Measurements from ENCODE around the gene CORO2A. TPM values are rescaled to one million over a fixed set of nuclear protein-coding genes. Genes with fewer than 3 reads are reported as not detected.
"Not testable (repeated sequence)": the region's sequence is repeated elsewhere in the genome, so short reads cannot be mapped to it uniquely, and the experiment has no call there.

The CORO2A gene
- total RNA-seq, 4 donors from 2014 or later: 0.77 to 4.8 (median 0.86) TPM

- Histone ChIP-seq H3K36me3 (peaks cover 0 to 31% of the 10 kb centered on the region in 2 donors), H3K27me3 (peaks cover 16% of the 10 kb centered on the region), H3K27ac (no peak overlapping the region), H3K4me1 (peaks cover 0 to 6% (median 0%) of the 10 kb centered on the region in 3 donors), H3K4me3 (no peak overlapping the region), H3K9me3 (no peaks in the 10 kb centered on the region)
- no peak for ATAC-seq
- 81 to 83% methylated on average over 10 to 11 of the region's 11 CpGs for WGBS, 2 donors (ENCODE audit: low coverage in 1 of 2)
- TF ChIP-seq POLR2A (IDR thresholded peaks at IDR 0.05) (no peak), POLR2AphosphoS5 (IDR thresholded peaks at IDR 0.05) (no peak), EP300 (IDR thresholded peaks at IDR 0.05) (no peak)
- TF ChIP-seq, protein P1, sequence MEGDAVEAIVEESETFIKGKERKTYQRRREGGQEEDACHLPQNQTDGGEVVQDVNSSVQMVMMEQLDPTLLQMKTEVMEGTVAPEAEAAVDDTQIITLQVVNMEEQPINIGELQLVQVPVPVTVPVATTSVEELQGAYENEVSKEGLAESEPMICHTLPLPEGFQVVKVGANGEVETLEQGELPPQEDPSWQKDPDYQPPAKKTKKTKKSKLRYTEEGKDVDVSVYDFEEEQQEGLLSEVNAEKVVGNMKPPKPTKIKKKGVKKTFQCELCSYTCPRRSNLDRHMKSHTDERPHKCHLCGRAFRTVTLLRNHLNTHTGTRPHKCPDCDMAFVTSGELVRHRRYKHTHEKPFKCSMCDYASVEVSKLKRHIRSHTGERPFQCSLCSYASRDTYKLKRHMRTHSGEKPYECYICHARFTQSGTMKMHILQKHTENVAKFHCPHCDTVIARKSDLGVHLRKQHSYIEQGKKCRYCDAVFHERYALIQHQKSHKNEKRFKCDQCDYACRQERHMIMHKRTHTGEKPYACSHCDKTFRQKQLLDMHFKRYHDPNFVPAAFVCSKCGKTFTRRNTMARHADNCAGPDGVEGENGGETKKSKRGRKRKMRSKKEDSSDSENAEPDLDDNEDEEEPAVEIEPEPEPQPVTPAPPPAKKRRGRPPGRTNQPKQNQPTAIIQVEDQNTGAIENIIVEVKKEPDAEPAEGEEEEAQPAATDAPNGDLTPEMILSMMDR (IDR thresholded peaks at IDR 0.05): no peak
These were observed 99.9 kb downstream of the CORO2A start for GRCh38 chr9:98092613-98092931.

GRCh38 chr9:98091735-98092612 lies 100.5 kb downstream of the CORO2A start:
- no peaks in the 10 kb centered on the region for H3K9me3 ChIP-seq
- H3K36me3 ChIP-seq: peaks cover 0 to 30% of the 10 kb centered on the region in 2 donors
- peaks cover 16% of the 10 kb centered on the region for H3K27me3 ChIP-seq
- TF ChIP-seq EP300 (IDR thresholded peaks at IDR 0.05) (no peak), POLR2A (IDR thresholded peaks at IDR 0.05) (no peak), POLR2AphosphoS5 (IDR thresholded peaks at IDR 0.05) (no peak)
- TF ChIP-seq, protein P1 (IDR thresholded peaks at IDR 0.05): no peak
- H3K27ac ChIP-seq: no peak overlapping the region
- no peak overlapping the region for H3K4me3 ChIP-seq
- H3K4me1 ChIP-seq: peaks cover 0 to 10% (median 0%) of the 10 kb centered on the region in 3 donors
- WGBS, 2 donors (ENCODE audit: low coverage in 1 of 2): 46 to 51% methylated on average over 12 to 14 of the region's 17 CpGs
- ATAC-seq: no peak

DNA sequence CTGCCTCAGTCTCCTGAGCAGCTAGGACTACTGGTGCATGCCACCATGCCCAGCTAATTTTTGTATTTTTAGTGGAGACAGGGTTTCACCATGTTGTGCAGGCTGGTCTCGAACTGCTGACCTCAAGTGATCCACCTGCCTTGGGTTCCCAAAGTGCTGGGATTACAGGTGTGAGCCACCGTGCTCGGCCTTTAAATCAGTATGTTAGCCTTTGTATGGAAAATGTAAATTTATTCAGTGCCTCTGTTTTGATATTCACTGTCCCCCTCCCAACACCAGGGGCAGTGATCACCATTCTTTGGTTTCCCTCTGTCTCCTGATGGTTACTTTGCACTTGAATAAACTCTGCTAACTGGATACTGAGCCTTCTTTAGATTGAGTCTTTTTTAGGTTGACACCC lies 101.8 kb downstream of the CORO2A start:
- H3K27me3 ChIP-seq: peaks cover 16% of the 10 kb centered on the region

DNA sequence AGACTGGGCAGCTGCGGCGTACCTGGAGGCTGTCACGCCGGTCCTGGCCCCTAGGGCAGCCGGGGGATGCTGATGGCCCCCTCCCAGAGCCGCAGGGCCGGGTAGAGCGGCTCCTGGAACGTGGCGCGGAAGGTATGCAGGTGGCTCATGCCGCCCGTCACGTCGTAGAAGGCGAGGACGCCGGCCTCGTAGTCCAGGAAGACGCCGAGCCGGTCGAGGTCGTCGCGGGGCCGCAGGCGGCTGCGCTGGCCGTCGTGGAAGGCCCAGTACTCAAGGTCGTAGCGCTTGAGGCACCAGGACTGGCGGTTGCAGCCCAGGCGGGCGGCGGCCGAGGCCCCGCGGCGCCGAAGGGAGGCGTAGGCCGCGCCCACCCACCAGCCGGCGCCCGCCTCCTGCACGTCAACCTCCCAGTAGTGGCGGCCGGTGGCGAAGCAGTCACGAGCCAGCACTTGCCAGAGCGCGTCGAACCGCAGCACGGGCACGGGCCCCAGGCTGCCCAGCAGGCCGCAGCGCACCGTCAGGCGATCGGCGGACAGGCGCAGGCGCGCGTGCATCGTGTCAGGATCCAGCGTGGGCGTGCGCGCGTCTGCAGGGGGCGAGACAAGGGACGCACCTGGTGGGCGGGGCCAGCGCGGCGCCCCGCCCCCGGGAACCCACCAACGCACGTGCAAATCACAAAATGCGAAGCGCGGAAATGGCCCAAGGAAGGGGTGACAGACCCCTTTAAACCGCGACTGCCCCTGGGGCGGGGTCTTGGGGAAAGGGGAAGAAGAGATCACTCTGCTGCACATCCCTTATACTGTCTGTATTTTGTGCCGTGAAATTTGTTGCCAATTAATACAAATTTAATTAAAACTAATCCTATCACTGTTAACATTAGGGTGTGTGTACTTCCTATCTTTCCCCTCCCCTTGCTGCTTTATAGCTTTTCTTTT lies 104.8 kb downstream of the CORO2A start:
- no peaks in the 10 kb centered on the region for H3K9me3 ChIP-seq
- no peak for TF ChIP-seq POLR2A (IDR thresholded peaks at IDR 0.05)
- TF ChIP-seq EP300 (IDR thresholded peaks at IDR 0.05): no peak
- TF ChIP-seq POLR2AphosphoS5 (IDR thresholded peaks at IDR 0.05): no peak
- TF ChIP-seq, protein P1 (IDR thresholded peaks at IDR 0.05): no peak
- H3K27me3 ChIP-seq: peaks cover 6% of the 10 kb centered on the region
- WGBS, 2 donors (ENCODE audit: low coverage in 1 of 2): 37 to 68% methylated on average over 4 to 5 of the region's 92 CpGs
- peak; percentile 67 for ATAC-seq
- peak overlapping the region in 1 of 2 donors; percentile 48 for H3K4me3 ChIP-seq
- H3K36me3 ChIP-seq: peaks cover 0 to 24% of the 10 kb centered on the region in 2 donors
- peaks cover 0 to 10% (median 0%) of the 10 kb centered on the region in 3 donors for H3K4me1 ChIP-seq
- H3K27ac ChIP-seq: peak overlapping the region in 1 of 4 donors; percentile 1

More for the DNA sequence above, 101.8 kb downstream of the CORO2A start:
- H3K36me3 ChIP-seq: peaks cover 0 to 21% of the 10 kb centered on the region in 2 donors
- not testable (repeated sequence) for ATAC-seq, H3K4me3 ChIP-seq, H3K27ac ChIP-seq, H3K4me1 ChIP-seq, H3K9me3 ChIP-seq
- WGBS, 2 donors (ENCODE audit: low coverage in 1 of 2): 92% methylated on average over 2 to 3 of the region's 3 CpGs

GRCh38 chr9:98086461-98086860 lies 106.0 kb downstream of the CORO2A start:
- WGBS, 2 donors (ENCODE audit: low coverage in 1 of 2): 100% methylated on average over 2 of the region's 4 CpGs
- no peak for ATAC-seq
- no peak overlapping the region for H3K27ac ChIP-seq
- no peak overlapping the region for H3K4me3 ChIP-seq
- TF ChIP-seq POLR2A (IDR thresholded peaks at IDR 0.05) (no peak), EP300 (IDR thresholded peaks at IDR 0.05) (no peak), POLR2AphosphoS5 (IDR thresholded peaks at IDR 0.05) (no peak)
- H3K27me3 ChIP-seq: no peaks in the 10 kb centered on the region
- no peaks in the 10 kb centered on the region for H3K9me3 ChIP-seq
- peaks cover 0 to 10% (median 0%) of the 10 kb centered on the region in 3 donors for H3K4me1 ChIP-seq
- H3K36me3 ChIP-seq: peaks cover 0 to 37% of the 10 kb centered on the region in 2 donors
